Umbilical cord (tissue), 2 donors: ENCODE data around the gene ZBTB48. TPM values are rescaled to one million over a fixed set of nuclear protein-coding genes. Genes with fewer than 3 reads are reported as not detected.
"Not testable (repeated sequence)": the region's sequence is repeated elsewhere in the genome, so short reads cannot be mapped to it uniquely, and the experiment has no call there.

Experiments
- DNase-seq: peaks from one replicate; pipeline ENCODE4 v3.0.0-alpha.2; 2015; ENCODE audit warnings: low spot score
- total RNA-seq: library from RNA; depleted of rRNA; stranded (reverse); fragments of >200 nt; gene quantifications from one replicate; pipeline ENCODE4 v1.2.3, GENCODE V29; 2014; ENCODE audit warnings: low replicate concordance; ENCODE audit not compliant: insufficient read depth

Gene ZBTB48
- total RNA-seq, 1 donor from 2014 or later, result 24.1 TPM

DNA sequence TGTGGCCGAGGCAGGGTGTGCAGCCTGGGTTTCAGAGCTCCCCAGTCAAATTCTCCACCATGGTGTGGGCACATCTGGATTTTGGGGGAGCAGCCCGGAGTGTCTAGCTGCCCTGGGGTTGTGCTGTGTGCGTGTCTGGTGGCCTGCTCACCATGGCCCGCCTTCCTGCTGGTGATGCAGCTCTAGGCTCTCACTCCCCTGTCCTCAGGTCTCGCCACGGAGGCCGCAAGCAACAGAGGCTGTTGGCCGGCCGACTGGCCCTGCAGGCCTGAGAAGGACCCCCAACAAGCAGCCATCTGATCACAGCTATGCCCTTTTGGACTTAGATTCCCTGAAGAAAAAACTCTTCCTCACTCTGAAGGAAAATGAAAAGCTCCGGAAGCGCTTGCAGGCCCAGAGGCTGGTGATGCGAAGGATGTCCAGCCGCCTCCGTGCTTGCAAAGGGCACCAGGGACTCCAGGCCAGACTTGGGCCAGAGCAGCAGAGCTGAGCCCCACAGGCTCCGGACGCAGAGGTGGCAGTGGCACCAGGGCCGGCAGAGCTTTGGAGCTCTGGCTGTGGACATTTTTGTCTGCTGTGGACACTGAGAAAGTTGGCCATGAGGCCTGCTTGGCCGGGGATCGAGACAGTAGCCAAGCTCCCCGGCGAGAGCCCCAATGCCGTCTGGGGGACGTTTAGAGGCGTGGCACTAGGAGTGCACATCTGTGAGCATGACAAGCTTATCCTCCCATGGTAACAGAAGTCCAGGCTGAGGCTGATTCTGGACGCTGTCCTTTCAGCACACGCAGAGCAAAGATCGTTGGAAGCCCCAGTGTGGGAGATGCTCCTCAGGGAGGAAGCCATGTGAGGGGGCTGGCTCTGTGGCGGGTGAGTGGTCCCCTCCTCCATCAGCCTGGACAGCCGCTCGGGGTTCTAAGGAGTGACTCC, 53.1 kb downstream of the ZBTB48 start:
- no peak for DNase-seq

DNA sequence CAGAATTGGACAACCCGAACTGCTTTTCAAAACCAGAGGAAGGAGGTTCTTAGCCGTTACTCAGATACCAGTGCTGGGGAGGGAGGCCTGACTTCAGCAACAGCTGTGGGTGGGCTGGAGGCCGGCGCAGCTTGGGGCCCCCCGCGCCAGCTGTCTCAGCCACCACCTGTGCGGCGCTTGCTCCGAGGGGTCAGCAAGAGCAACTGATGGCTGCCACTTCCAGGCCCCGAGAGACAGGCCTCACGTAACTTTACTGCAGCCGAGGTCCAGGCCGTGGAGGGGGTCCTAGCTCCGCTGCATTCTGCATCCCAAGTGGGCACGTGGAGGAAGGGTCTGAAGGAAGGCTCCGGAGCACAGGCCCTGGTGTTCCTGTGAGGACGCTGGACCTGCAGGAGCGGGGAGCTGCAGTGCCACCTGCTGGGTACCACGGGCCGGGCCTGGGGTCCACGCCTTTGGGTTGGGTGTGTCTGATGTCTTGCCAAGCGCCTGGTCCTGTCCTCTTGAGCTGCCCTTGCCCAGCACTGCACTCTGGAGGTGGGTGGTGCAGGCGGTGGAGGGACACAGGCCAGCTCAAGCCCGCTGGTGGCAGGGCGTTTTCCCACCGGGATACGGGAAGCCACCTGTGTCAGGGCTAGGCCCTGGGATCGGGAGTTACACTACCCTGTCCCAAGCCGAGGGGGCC, 54.7 kb downstream of the ZBTB48 start:
- peak; percentile 32 for DNase-seq

DNA sequence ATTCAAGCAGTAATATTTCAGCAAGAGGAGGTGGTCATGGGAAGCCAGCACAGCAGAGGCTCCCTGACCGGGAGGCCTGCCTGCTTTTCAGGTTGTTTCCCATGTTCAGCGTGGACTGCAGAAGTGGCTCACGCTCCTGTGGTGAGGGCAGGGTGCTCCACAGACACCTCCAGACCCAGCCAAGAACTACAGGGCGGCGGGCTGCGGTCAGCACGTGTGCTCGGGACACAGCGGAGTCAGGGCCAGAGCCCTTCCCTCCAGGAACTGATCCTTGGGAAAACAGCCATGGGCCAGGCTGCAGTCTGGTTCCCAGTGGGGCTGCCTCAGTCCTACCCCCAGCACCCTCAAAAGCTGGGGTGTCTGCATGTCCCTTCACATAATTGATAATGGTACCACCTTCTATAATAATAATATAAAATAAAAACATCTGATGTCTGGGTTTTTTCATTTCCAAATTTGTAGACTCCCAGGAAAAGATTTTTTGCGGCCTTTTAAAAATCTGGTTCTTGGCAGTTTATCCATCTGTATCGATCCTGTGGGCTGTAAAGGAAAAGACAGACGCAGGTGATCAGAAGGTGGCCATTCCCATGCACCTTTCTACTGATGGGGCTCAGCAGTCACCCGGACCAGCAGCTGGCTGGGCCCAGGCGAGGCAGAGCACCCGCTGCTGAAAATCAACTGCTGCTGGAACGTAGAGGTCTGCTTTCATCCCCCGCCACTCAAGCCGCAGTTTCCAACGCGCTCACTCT, 55.5 kb downstream of the ZBTB48 start:
- DNase-seq, result no peak

DNA sequence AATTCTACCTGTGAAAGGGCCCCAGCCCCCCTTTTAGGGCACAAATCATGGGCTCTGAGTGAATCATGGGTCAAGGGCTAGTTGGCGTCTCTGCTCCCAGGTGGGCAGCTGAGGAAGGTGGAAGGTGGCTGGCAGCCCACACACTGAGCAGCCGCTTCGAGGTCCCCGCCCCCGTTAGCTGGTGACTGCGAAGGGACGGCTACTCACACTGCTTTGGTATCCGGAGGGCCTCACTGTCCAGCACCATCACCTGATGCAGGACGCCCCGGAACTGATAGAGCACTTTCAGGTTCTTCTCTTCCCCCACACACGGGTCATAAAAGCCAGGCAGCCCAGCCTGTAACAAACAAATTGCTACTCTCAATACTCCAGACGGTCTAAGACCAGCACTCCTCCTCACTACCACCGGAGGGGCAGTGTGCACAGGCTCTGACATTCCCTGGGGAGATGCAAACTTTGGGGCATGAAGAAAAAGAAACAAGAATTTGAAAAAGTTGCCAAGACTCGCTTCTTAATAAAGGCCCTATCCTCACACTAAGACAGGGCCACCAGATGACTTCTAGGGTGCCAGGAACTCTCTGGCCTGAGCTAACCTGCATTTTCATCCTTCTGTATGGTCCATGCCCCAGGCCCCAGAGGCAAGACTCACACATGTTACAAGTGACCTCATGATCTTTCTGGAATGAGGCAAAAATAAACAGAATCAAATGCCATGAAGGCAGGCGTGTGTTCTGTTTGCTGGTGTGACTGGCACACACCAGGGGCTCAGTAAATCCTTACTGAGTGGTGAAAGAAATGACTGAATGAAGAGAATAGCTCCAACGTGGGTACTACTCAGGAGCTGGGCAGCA, 56.3 kb downstream of the ZBTB48 start:
- no peak for DNase-seq

DNA sequence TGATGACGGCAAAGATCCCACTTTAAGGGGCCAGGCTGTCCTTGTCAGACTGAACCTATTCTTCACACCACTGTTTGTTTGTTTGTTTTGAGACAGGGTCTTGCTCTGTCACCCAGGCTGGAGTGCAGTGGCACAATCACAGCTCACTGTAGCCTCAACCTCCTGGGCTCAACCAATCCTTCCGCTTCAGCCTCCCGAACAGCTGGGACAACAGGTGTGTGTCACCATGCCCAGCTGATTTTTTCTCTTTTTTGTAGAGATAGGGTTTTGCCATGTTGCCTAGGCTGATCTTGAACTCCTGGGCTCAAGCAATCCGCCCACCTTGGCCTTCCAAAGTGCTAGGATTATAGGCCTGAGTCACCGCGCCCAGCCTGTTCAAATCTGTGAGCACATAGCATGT, 57.0 kb downstream of the ZBTB48 start:
- DNase-seq, result not testable (repeated sequence)

DNA sequence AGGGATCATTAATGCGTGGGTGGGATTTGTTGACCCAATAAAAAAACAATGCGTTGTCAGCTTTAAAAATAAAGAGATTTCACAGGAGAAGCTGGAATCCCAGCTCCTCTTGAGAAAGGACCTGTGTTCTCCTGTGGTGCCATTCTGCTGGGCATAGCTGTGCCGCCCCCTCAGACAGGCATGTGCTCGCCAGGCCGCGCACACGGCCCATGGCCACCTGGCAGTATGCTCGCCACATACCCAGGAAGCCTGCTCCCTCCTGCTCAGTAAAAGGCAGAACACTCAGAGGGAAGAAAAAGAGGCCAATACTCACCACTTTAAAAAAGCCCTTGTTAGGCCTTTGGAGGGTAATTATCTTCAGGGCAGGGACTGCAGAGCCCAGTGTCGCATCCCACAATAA, 58.0 kb downstream of the ZBTB48 start:
- DNase-seq, result no peak

DNA sequence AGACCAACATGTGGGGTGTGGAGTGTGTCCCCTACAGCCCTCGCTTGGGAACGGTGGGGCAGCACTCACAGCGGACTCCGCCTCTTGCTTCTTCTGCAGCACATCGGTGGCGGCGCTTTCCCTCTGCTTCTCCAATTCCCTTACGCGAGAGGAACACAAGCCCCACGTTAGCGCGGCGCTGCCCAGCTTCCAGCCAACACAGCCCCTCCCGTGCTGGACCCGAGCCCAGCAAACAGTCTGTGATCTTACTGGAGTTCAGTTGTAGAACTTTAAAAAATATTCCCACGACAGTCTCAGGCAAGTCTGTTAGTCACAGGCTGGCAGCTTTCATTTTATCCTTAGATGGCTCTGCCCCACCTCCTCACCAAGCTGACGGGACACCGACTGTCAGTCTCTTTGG, 58.4 kb downstream of the ZBTB48 start:
- DNase-seq, result peak; percentile 71

Other genes starting within 250 kb of the ZBTB48 start
- 7.5 TPM for gene ACOT7, start 186.2 kb upstream of the ZBTB48 start, total RNA-seq
- 0.24 TPM for gene HES2, start 160.1 kb upstream of the ZBTB48 start, total RNA-seq
- gene ESPN, start 155.2 kb upstream of the ZBTB48 start, total RNA-seq, result 0.24 TPM
- 21.4 TPM for gene TNFRSF25, start 113.8 kb upstream of the ZBTB48 start, total RNA-seq
- 17.1 TPM for gene PLEKHG5, start 88.3 kb upstream of the ZBTB48 start, total RNA-seq
- 43.1 TPM for gene NOL9, start 25.5 kb upstream of the ZBTB48 start, total RNA-seq
- gene TAS1R1, start 24.7 kb upstream of the ZBTB48 start, total RNA-seq, result not detected
- 32.3 TPM for gene KLHL21, start 22.9 kb downstream of the ZBTB48 start, total RNA-seq
- 20.9 TPM for gene PHF13, start 33.7 kb downstream of the ZBTB48 start, total RNA-seq
- 17.1 TPM for gene THAP3, start 44.9 kb downstream of the ZBTB48 start, total RNA-seq
- gene DNAJC11, start 121.8 kb downstream of the ZBTB48 start, total RNA-seq, result 14.4 TPM
- gene CAMTA1, start 205.5 kb downstream of the ZBTB48 start, total RNA-seq, result 29.6 TPM